Naive B cell (primary cell): ENCODE results near the gene KRTAP10-3. TPM values are rescaled to one million over a fixed set of nuclear protein-coding genes. Genes with fewer than 3 reads are reported as not detected.
"Not testable (repeated sequence)": the region's sequence is repeated elsewhere in the genome, so short reads cannot be mapped to it uniquely, and the experiment has no call there.

Experiments
- ATAC-seq, 2 donors: fragments of 150-1000 bp; cut with Tn5 transposase; 2 replicates each; pipeline ENCODE4 v1.10.0; 2021; ENCODE audit warnings: low read depth in 2 of 2, mild to moderate bottlenecking in 2 of 2, moderate library complexity in 2 of 2
- DNase-seq: peaks from one replicate; pipeline ENCODE4 v3.0.0; 2022
- H3K27ac Mint-ChIP-seq, 6 donors: one replicate each; pipeline ENCODE4 v1.8.0; 2020 to 2022; ENCODE audit warnings: mild to moderate bottlenecking in 6 of 6, mixed read lengths in 6 of 6, moderate library complexity in 5 of 6, inconsistent platforms in 2 of 6
- H3K27me3 Mint-ChIP-seq, 3 donors: one replicate each; pipeline ENCODE4 v1.8.0; 2021 to 2022; ENCODE audit warnings: mixed read lengths in 3 of 3, mild to moderate bottlenecking in 1 of 3
- H3K36me3 Mint-ChIP-seq, 2 donors: one replicate each; pipeline ENCODE4 v1.8.0; 2020 to 2022; ENCODE audit warnings: mixed read lengths in 2 of 2, inconsistent platforms in 1 of 2, mild to moderate bottlenecking in 1 of 2
- H3K4me1 Mint-ChIP-seq, 3 donors: one replicate each; pipeline ENCODE4 v1.8.0; 2020 to 2022; ENCODE audit warnings: mixed read lengths in 3 of 3, inconsistent platforms in 1 of 3, mild to moderate bottlenecking in 1 of 3, moderate library complexity in 1 of 3
- H3K4me3 Mint-ChIP-seq, 8 donors: one replicate each; pipeline ENCODE4 v1.8.0; 2020 to 2022; ENCODE audit warnings: mild to moderate bottlenecking in 8 of 8, mixed read lengths in 8 of 8, moderate library complexity in 8 of 8, inconsistent platforms in 2 of 8
- H3K9me3 Mint-ChIP-seq, 7 donors: one replicate each; pipeline ENCODE4 v1.8.0; 2020 to 2022; ENCODE audit warnings: mixed read lengths in 7 of 7, mild to moderate bottlenecking in 5 of 7, inconsistent platforms in 2 of 7, moderate library complexity in 1 of 7
- polyA plus RNA-seq, 6 donors: library from polyadenylated mRNA; unstranded; fragments of 300-500 nt; fragmentation: Illumina TruSeq; gene quantifications; one replicate each; pipeline ENCODE4 v1.2.3, GENCODE V29; 2021; ENCODE audit warnings: low read depth in 6 of 6

The KRTAP10-3 gene
- polyA plus RNA-seq, 6 donors from 2014 or later, result not detected

- peaks cover 4 to 15% (median 7%) of the 10 kb centered on the region in 7 donors for H3K9me3 Mint-ChIP-seq
- peaks cover 0 to 11% of the 10 kb centered on the region in 2 donors for H3K36me3 Mint-ChIP-seq
- H3K4me3 Mint-ChIP-seq, result no peak overlapping the region
- ATAC-seq (no peak), DNase-seq (no peak)
- H3K4me1 Mint-ChIP-seq, result no peaks in the 10 kb centered on the region
- no peak overlapping the region for H3K27ac Mint-ChIP-seq
- peaks cover 7 to 37% (median 31%) of the 10 kb centered on the region in 3 donors for H3K27me3 Mint-ChIP-seq
Observed at GRCh38 chr21:44595524-44595923, 36.9 kb upstream of the KRTAP10-3 start.

DNA sequence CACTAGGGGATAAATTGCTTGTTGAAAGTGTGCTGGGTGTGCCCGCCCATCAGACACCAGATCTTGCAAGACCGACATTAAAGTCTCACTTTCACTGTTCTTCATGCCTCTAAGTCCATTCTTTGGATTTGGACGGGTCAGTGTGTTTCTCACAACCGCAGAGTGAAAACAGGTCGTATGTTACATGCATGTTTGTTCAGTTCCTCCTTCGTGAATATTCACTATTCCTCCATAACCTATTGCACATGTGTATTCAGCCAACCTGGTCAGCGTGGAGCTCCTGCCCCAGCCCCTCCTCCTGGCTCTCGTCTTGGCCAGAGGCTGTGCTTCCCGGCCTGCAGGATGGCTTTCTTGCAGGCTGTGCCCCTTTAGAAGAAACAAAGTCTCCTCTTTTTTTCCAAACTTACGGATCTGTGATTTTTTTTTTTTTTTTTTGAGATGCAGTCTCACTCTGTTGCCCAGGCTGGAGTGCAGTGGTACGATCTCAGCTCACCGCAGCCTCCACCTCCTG is 35.9 kb upstream of the KRTAP10-3 start:
- Mint-ChIP-seq H3K27ac (peak overlapping the region in 1 of 6 donors; percentile 44), H3K27me3 (peaks cover 7 to 41% (median 41%) of the 10 kb centered on the region in 3 donors), H3K4me1 (no peaks in the 10 kb centered on the region), H3K36me3 (peaks cover 0 to 11% of the 10 kb centered on the region in 2 donors), H3K4me3 (peak overlapping the region in 1 of 8 donors; percentile 26), H3K9me3 (peaks cover 4 to 15% (median 7%) of the 10 kb centered on the region in 7 donors)
- no peak for DNase-seq
- ATAC-seq, result no peak

- DNase-seq, result no peak
- Mint-ChIP-seq H3K27ac (peak overlapping the region in 2 of 6 donors; percentile 7 to 12), H3K27me3 (peaks cover 9 to 42% (median 41%) of the 10 kb centered on the region in 3 donors), H3K36me3 (peaks cover 0 to 9% of the 10 kb centered on the region in 2 donors), H3K9me3 (peaks cover 4 to 10% (median 5%) of the 10 kb centered on the region in 7 donors), H3K4me1 (no peaks in the 10 kb centered on the region), H3K4me3 (no peak overlapping the region)
- no peak for ATAC-seq
Observed at GRCh38 chr21:44593598-44594405, 35.2 kb upstream of the KRTAP10-3 start.

DNA sequence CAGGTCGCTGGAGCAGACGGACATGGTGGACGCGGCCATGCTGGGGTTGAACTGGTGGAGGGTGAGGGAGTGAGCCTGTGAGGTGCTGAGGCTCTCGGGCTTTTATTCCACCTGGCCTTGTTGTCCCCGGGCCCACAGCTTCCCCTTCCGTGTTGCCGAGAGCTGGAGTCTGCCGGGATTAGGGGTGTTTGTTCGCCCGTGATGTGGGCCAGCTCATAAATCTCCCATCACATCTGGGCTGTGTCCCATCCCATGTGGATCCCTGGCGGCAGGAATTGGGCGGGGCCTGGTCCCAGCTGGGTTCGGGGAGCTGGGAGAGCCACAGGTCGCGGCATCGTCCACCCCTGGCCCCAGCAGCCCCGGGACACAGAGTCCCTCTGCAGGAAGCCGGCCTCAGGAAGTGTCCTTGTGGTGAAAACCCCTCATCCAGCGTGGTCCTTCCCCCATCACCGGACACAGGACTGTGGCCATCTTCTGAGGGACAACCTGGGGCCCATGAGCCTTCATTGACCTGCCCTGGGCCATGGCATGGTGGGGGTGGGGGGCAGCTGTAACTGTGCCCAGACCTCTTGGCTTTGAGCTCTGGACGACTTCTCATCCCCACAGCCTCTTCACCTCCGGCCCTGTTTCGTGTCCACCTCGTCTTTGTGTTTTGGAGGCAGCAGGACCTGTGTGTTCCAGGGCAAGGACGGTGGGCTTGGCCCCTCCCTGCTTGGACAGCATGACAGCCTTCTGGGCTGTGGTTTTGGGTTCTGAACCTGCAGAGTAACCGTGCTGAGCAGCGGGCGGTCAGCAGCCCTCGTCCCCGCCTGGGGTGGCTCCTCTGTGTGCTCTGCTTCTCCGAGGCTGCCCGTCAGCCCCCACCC is 34.1 kb upstream of the KRTAP10-3 start, which contains the start of gene KRTAP10-6:
TSS of gene KRTAP10-6 (minus strand) at position 60 of the 866 bp plus-strand sequence. CDS start at position 39, 21 bp downstream.
- peaks cover 0 to 2% (median 0%) of the 10 kb centered on the region in 7 donors for H3K9me3 Mint-ChIP-seq
- H3K27ac Mint-ChIP-seq, result no peak within 1 kb of the TSS
- ATAC-seq (no peak), DNase-seq (no peak)
- H3K4me3 Mint-ChIP-seq, result no peak within 1 kb of the TSS
- no peaks in the 10 kb centered on the region for H3K4me1 Mint-ChIP-seq
- peaks cover 3 to 38% (median 30%) of the 10 kb centered on the region in 3 donors for H3K27me3 Mint-ChIP-seq
- no peaks in the 10 kb centered on the region for H3K36me3 Mint-ChIP-seq

DNA sequence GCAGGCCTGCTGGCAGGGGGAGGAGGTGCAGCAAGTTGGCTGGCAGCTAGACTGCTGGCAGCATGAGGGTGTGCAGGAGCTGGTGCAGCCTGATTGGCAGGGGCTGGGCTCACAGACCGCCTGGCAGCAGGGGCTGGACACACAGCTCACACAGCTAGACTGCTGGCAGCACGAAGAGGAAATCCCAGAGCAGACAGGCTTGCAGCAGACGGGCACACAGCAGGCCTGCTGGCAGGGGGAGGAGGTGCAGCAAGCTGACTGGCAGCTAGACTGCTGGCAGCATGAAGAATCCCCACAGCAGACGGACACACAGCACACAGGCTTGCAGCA is 33.2 kb upstream of the KRTAP10-3 start:
- not testable (repeated sequence) for DNase-seq, H3K9me3 Mint-ChIP-seq, ATAC-seq, H3K27ac Mint-ChIP-seq, H3K4me3 Mint-ChIP-seq, H3K4me1 Mint-ChIP-seq, H3K36me3 Mint-ChIP-seq
- peaks cover 12 to 46% (median 34%) of the 10 kb centered on the region in 3 donors for H3K27me3 Mint-ChIP-seq

DNA sequence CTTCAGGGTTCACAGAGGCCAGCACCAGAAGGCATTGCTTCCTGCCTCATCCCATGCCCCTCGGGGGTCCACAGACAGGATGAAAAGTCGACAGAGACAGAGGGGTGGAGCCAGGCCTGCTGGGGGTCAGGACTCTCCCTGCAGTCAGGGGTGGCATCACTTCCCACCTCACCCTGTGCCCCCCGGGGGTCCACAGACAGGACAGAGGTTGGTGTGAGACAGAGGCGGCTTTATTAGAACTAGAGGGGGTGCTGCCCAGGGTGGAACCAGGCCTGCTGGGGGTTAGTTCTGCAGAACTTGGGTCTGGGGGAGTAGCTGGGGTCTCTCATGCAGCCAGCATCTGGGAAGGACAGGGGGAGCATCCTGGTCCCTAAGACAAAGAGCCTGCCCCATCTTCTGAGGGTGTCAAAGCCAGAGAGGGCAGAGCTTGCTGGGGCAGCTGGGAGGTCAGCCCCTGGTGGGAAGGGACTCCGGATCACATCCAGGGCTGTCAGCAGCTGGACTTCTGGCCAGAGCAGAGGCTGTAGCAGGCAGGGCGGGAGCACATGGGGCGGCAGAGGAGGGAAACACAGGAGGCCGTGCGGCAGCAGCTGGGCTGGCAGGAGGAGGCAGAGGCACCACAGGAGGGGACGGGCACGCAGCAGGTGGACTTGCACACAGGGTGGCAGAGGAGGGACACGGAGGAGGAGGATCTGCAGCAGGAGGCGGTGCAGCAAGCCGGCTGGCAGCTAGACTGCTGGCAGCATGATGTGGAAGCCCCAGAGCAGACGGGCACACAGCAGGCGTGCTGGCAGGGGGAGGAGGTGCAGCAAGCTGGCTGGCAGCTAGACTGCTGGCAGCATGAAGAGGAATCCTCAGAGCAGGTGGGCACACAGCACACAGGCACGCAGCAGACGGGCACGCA is 32.6 kb upstream of the KRTAP10-3 start:
- H3K27me3 Mint-ChIP-seq, result peaks cover 17 to 52% (median 40%) of the 10 kb centered on the region in 3 donors
- not testable (repeated sequence) for DNase-seq, H3K27ac Mint-ChIP-seq, H3K4me3 Mint-ChIP-seq, ATAC-seq, H3K4me1 Mint-ChIP-seq, H3K9me3 Mint-ChIP-seq, H3K36me3 Mint-ChIP-seq

GRCh38 chr21:44590311-44590721 is 31.7 kb upstream of the KRTAP10-3 start:
- no peak overlapping the region for H3K4me3 Mint-ChIP-seq
- H3K27ac Mint-ChIP-seq, result no peak overlapping the region
- ATAC-seq (no peak), DNase-seq (no peak)
- H3K36me3 Mint-ChIP-seq, result peaks cover 0 to 7% of the 10 kb centered on the region in 2 donors
- H3K9me3 Mint-ChIP-seq, result peaks cover 0 to 5% (median 2%) of the 10 kb centered on the region in 7 donors
- peaks cover 25 to 60% (median 48%) of the 10 kb centered on the region in 3 donors for H3K27me3 Mint-ChIP-seq
- no peaks in the 10 kb centered on the region for H3K4me1 Mint-ChIP-seq

DNA sequence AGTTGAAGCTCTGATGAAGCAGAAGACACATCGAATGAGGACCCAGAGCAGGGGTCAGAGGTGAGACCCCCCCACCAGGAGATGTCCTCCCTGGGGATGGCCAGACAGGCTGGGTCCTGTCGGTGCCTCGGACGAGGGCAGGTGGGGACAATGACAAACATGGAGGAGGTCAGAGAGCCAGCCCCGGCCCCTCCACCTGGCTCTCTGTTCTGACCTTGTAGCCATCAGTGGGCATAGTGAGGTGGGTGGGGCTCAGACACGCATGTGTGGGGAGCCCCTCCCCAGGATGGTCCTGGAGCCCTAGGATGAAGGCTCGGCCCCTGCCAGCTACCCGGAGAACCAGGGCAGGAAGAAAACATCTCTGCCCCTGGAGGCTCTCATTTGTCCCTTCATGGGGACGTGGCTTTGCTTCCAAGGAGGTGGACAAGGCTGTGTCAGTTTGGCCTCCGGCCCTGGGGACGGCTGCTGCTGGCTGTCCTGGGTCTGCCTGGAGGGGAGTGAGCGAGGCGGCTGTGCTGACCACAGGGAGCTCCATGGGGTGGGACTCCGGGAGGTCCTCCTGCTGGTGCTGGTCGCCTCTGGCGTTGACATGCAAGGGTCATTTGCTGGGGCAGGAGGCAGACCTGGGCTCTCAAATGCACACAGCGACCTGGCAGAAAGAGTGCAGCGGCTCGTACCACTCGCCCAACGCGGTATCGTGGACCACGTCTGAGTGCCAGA is 31.2 kb upstream of the KRTAP10-3 start:
- DNase-seq (no peak), ATAC-seq (no peak)
- Mint-ChIP-seq H3K9me3 (peaks cover 0 to 7% (median 2%) of the 10 kb centered on the region in 7 donors), H3K4me3 (no peak overlapping the region), H3K4me1 (no peaks in the 10 kb centered on the region), H3K36me3 (peaks cover 0 to 10% of the 10 kb centered on the region in 2 donors), H3K27me3 (peaks cover 28 to 64% (median 54%) of the 10 kb centered on the region in 3 donors), H3K27ac (no peak overlapping the region)

DNA sequence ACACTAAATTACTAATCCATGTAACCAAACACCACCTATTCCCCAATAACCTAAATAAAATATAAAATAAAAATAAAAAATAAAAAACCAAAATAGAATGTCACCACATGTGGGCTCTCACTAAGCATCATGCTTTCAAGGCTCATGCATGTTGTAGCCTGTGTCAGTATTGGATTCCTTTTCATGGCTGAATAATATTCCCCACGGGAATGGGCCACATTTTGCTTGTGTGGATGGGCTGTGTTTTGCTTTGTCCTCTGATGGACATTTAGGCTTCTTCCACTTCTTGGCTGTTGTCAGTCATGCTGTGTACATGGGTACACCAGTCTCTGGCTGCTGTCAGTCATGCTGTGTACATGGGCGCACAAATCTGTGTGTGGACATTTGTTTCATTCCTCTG is 30.5 kb upstream of the KRTAP10-3 start:
- no peak for ATAC-seq
- H3K27ac Mint-ChIP-seq, result no peak overlapping the region
- H3K4me1 Mint-ChIP-seq, result no peaks in the 10 kb centered on the region
- no peak for DNase-seq
- peaks cover 33 to 71% (median 60%) of the 10 kb centered on the region in 3 donors for H3K27me3 Mint-ChIP-seq
- H3K4me3 Mint-ChIP-seq, result no peak overlapping the region
- peaks cover 0 to 10% of the 10 kb centered on the region in 2 donors for H3K36me3 Mint-ChIP-seq
- H3K9me3 Mint-ChIP-seq, result peaks cover 0 to 7% (median 4%) of the 10 kb centered on the region in 7 donors

DNA sequence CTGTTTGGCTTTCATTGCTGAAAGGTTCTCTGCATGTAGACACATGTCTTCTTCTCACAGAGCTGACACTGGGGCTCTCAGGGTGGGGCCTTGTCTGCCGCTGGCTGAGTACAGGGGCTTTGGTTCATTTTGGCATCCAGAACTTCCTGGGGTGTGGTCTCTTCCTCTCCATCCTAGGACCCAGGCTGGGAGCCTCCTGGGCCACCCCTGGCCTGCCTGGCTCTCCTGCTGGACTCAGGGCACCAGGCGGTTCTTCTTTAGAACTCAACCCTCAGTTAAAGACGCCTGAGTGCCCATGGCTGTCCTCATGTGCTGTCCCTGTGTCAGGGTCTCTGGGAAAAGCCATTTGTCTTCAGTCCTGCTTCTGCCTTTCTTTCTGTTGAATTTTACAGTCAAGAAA is 27.3 kb upstream of the KRTAP10-3 start:
- Mint-ChIP-seq H3K4me1 (no peaks in the 10 kb centered on the region), H3K4me3 (no peak overlapping the region), H3K27ac (no peak overlapping the region), H3K36me3 (peaks cover 9 to 34% of the 10 kb centered on the region in 2 donors), H3K27me3 (peaks cover 34 to 66% (median 64%) of the 10 kb centered on the region in 3 donors), H3K9me3 (peaks cover 11 to 32% (median 25%) of the 10 kb centered on the region in 7 donors)
- ATAC-seq (no peak), DNase-seq (no peak)

DNA sequence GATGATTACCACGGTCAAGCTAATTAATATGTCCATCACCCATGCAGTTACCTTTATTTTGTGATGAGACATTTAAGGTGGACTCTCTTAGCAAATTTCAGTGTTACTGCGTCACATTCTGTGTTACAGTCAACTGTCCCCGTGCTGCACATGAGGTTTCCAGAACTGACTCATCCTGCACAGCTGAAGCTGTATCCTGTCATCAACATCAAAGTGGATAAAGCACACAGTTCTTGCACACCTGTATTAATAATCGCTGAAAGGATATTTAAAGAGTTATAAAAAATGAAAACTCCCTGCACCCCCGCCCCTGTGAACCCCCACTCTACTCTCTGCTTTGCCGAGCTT is 25.2 kb upstream of the KRTAP10-3 start:
- no peaks in the 10 kb centered on the region for H3K4me1 Mint-ChIP-seq
- H3K36me3 Mint-ChIP-seq, result peaks cover 14 to 55% of the 10 kb centered on the region in 2 donors
- peaks cover 22 to 43% (median 36%) of the 10 kb centered on the region in 7 donors for H3K9me3 Mint-ChIP-seq
- H3K27ac Mint-ChIP-seq, result no peak overlapping the region
- ATAC-seq (no peak), DNase-seq (no peak)
- H3K27me3 Mint-ChIP-seq, result peaks cover 31 to 69% (median 66%) of the 10 kb centered on the region in 3 donors
- no peak overlapping the region for H3K4me3 Mint-ChIP-seq
